ENCODE data around the gene MCFD2. TPM values are rescaled to one million over a fixed set of nuclear protein-coding genes. Genes with fewer than 3 reads are reported as not detected.

MCFD2 gene
- total and polyA plus RNA-seq, 2 experiments from 2014 or later = 161 to 196 TPM

DNA sequence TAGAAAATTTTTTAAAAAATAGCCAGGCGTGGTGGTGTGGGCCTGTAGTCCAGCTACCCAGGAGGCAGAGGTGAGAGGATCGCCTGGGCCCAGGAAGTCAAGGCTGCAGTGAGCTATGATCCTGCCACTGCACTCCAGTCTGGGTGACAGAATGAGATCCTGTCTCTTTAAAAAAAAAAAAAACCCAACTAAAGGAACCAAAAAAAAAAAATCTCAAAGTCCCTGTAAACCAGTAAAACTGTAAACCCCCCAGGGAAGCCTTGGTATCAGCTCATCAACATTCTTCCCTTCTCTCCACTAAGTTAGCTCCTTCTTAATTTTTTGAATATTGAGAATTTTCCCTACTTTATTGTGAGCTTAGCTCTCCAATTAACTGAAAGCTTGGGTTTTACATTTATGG lies 8.4 kb upstream of the MCFD2 start:
- H3K9me3 ChIP-seq (ENCODE audit: low read depth) = no peaks in the 10 kb centered on the region
- peaks cover 4% of the 10 kb centered on the region for H3K79me2 ChIP-seq
- no peak overlapping the region for H3K27ac ChIP-seq
- no peak overlapping the region for H2AFZ ChIP-seq
- DNase-seq (ENCODE audit: low spot score) = no peak
- no peak for TF ChIP-seq EZH2phosphoT487 (IDR thresholded peaks at IDR 0.05; ENCODE audit: low read depth, severe bottlenecking, unreplicated experiment)
- H3K4me1 ChIP-seq (ENCODE audit: insufficient read depth) = no peaks in the 10 kb centered on the region
- no peaks in the 10 kb centered on the region for H4K20me1 ChIP-seq (ENCODE audit: insufficient read depth, poor library complexity, severe bottlenecking)
- H3K27me3 ChIP-seq = no peaks in the 10 kb centered on the region
- no peak overlapping the region for H3K4me2 ChIP-seq
- no peak overlapping the region for H3K4me3 ChIP-seq
- H3K9me2 ChIP-seq (replicated peaks; ENCODE audit: insufficient read depth) = no peaks in the 10 kb centered on the region
- H3K36me3 ChIP-seq (replicated peaks; ENCODE audit: insufficient read depth, low read depth) = no peaks in the 10 kb centered on the region
- 85% methylated on average over 2 of the region's 2 CpGs for WGBS (ENCODE audit: low lambda C conversion rate, missing lambda C conversion rate)

- H2AFZ ChIP-seq = no peak overlapping the region
- no peaks in the 10 kb centered on the region for H3K27me3 ChIP-seq
- DNase-seq (ENCODE audit: low spot score) = peak; percentile 23
- H3K79me2 ChIP-seq = peaks cover 7% of the 10 kb centered on the region
- H3K9me3 ChIP-seq (ENCODE audit: low read depth) = no peaks in the 10 kb centered on the region
- H3K9me2 ChIP-seq (replicated peaks; ENCODE audit: insufficient read depth) = no peaks in the 10 kb centered on the region
- no peaks in the 10 kb centered on the region for H3K36me3 ChIP-seq (replicated peaks; ENCODE audit: insufficient read depth, low read depth)
- TF ChIP-seq, protein P1, sequence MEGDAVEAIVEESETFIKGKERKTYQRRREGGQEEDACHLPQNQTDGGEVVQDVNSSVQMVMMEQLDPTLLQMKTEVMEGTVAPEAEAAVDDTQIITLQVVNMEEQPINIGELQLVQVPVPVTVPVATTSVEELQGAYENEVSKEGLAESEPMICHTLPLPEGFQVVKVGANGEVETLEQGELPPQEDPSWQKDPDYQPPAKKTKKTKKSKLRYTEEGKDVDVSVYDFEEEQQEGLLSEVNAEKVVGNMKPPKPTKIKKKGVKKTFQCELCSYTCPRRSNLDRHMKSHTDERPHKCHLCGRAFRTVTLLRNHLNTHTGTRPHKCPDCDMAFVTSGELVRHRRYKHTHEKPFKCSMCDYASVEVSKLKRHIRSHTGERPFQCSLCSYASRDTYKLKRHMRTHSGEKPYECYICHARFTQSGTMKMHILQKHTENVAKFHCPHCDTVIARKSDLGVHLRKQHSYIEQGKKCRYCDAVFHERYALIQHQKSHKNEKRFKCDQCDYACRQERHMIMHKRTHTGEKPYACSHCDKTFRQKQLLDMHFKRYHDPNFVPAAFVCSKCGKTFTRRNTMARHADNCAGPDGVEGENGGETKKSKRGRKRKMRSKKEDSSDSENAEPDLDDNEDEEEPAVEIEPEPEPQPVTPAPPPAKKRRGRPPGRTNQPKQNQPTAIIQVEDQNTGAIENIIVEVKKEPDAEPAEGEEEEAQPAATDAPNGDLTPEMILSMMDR (IDR thresholded peaks at IDR 0.05; ENCODE audit: poor library complexity) = no peak
- no peak for TF ChIP-seq EZH2phosphoT487 (IDR thresholded peaks at IDR 0.05; ENCODE audit: low read depth, severe bottlenecking, unreplicated experiment)
- TF ChIP-seq EZH2 (IDR thresholded peaks at IDR 0.05; ENCODE audit: borderline replicate concordance) = no peak
- H3K4me2 ChIP-seq = no peak overlapping the region
- no peaks in the 10 kb centered on the region for H4K20me1 ChIP-seq (ENCODE audit: insufficient read depth, poor library complexity, severe bottlenecking)
- H3K27ac ChIP-seq = no peak overlapping the region
- H3K4me3 ChIP-seq = no peak overlapping the region
- H3K4me1 ChIP-seq (ENCODE audit: insufficient read depth) = no peaks in the 10 kb centered on the region
These were observed 7.5 kb upstream of the MCFD2 start for GRCh38 chr2:46923041-46923528.

- H3K27me3 ChIP-seq = no peaks in the 10 kb centered on the region
- peaks cover 12% of the 10 kb centered on the region for H3K79me2 ChIP-seq
- H3K4me2 ChIP-seq = no peak overlapping the region
- no peaks in the 10 kb centered on the region for H3K36me3 ChIP-seq (replicated peaks; ENCODE audit: insufficient read depth, low read depth)
- no peak for DNase-seq (ENCODE audit: low spot score)
- H2AFZ ChIP-seq = no peak overlapping the region
- no peaks in the 10 kb centered on the region for H3K4me1 ChIP-seq (ENCODE audit: insufficient read depth)
- TF ChIP-seq, protein P1 (IDR thresholded peaks at IDR 0.05; ENCODE audit: poor library complexity) = no peak
- TF ChIP-seq EZH2 (IDR thresholded peaks at IDR 0.05; ENCODE audit: borderline replicate concordance) = no peak
- no peak for TF ChIP-seq EZH2phosphoT487 (IDR thresholded peaks at IDR 0.05; ENCODE audit: low read depth, severe bottlenecking, unreplicated experiment)
- H3K4me3 ChIP-seq = no peak overlapping the region
- no peaks in the 10 kb centered on the region for H4K20me1 ChIP-seq (ENCODE audit: insufficient read depth, poor library complexity, severe bottlenecking)
- H3K27ac ChIP-seq = no peak overlapping the region
- H3K9me3 ChIP-seq (ENCODE audit: low read depth) = no peaks in the 10 kb centered on the region
- H3K9me2 ChIP-seq (replicated peaks; ENCODE audit: insufficient read depth) = no peaks in the 10 kb centered on the region
- WGBS (ENCODE audit: low lambda C conversion rate, missing lambda C conversion rate) = 86% methylated on average over 4 of the region's 4 CpGs
These were observed 7.0 kb upstream of the MCFD2 start for GRCh38 chr2:46922606-46923005.

DNA sequence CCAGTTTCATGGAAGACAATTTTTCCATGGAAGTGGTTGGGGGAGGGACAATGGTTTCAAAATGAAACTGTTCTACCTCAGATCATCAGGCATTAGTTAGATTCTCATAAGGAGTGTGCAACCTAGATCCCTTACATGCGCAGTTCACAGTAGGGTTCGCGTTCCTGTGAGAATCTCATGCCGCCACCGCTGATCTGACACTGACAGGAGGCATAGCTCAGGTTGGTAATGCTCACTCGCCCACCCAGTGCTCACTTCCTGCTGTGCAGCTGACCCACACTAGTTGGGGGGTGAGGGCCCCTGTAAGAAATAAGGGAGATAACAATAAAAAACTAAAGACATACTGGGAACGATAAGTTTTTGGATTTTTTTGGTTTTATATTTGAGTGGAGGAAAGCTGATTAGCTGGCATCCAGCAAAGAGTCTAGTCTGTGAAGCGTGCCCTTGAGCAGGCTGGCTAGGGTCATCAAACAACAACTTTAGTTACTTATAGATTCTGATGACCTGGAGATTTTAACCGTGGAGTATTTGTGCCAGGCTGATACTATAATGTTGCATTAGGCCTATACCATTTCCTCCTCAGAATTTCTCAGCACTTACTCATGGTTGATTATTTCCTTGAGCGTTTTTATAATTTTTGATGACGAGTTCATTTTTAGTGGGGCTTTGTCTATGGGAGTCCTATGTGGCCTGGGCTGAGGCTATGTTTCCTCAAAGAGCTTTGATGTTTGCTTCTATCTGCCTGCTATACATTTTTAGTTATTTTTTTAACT lies 6.3 kb upstream of the MCFD2 start:
- H3K4me1 ChIP-seq (ENCODE audit: insufficient read depth) = peaks cover 3% of the 10 kb centered on the region
- H3K36me3 ChIP-seq (replicated peaks; ENCODE audit: insufficient read depth, low read depth) = no peaks in the 10 kb centered on the region
- TF ChIP-seq, protein P1 (IDR thresholded peaks at IDR 0.05; ENCODE audit: poor library complexity) = no peak
- no peak for TF ChIP-seq EZH2 (IDR thresholded peaks at IDR 0.05; ENCODE audit: borderline replicate concordance)
- TF ChIP-seq EZH2phosphoT487 (IDR thresholded peaks at IDR 0.05; ENCODE audit: low read depth, severe bottlenecking, unreplicated experiment) = no peak
- H3K9me3 ChIP-seq (ENCODE audit: low read depth) = no peaks in the 10 kb centered on the region
- no peaks in the 10 kb centered on the region for H3K9me2 ChIP-seq (replicated peaks; ENCODE audit: insufficient read depth)
- peaks cover 19% of the 10 kb centered on the region for H3K79me2 ChIP-seq
- no peaks in the 10 kb centered on the region for H3K27me3 ChIP-seq
- no peak overlapping the region for H3K4me2 ChIP-seq
- 89% methylated on average over 11 of the region's 11 CpGs for WGBS (ENCODE audit: low lambda C conversion rate, missing lambda C conversion rate)
- H2AFZ ChIP-seq = no peak overlapping the region
- no peaks in the 10 kb centered on the region for H4K20me1 ChIP-seq (ENCODE audit: insufficient read depth, poor library complexity, severe bottlenecking)
- H3K27ac ChIP-seq = no peak overlapping the region
- no peak for DNase-seq (ENCODE audit: low spot score)
- no peak overlapping the region for H3K4me3 ChIP-seq
